Measurements from ENCODE around the gene CDC73.

CDC73 gene
- 88.9 to 103 (median 91.9) reads per million in 4 donors for total RNA-seq

- peak; percentile 96 to 99 (median 98) for DNase-seq
Observed at GRCh38 chr1:193121616-193122593, at the start of gene CDC73. Gene CDC73 (plus strand): TSS chr1:193122031. CDS start chr1:193122201, 170 bp downstream.

GRCh38 chr1:193077991-193078390, 43.8 kb upstream of the CDC73 start:
- DNase-seq, result no peak

- no peak for DNase-seq
Observed at GRCh38 chr1:193079187-193079586, 42.6 kb upstream of the CDC73 start.

GRCh38 chr1:193083365-193084088, 38.3 kb upstream of the CDC73 start:
- no peak for DNase-seq

- DNase-seq, result no peak
Observed at GRCh38 chr1:193085263-193085662, 36.6 kb upstream of the CDC73 start.

- no peak for DNase-seq
Observed at GRCh38 chr1:193086342-193086741, 35.5 kb upstream of the CDC73 start.

- no peak for DNase-seq
Observed at GRCh38 chr1:193087893-193088292, 33.9 kb upstream of the CDC73 start.

- DNase-seq, result no peak
Observed at GRCh38 chr1:193090865-193091264, 31.0 kb upstream of the CDC73 start.

- DNase-seq, result no peak
Observed at GRCh38 chr1:193094112-193094511, 27.7 kb upstream of the CDC73 start.

GRCh38 chr1:193102662-193103061, 19.2 kb upstream of the CDC73 start:
- DNase-seq, result no peak

GRCh38 chr1:193103759-193104501, 17.9 kb upstream of the CDC73 start:
- DNase-seq, result no peak

- peak in 1 of 5 donors; percentile 19 for DNase-seq
Observed at GRCh38 chr1:193104502-193104906, 17.3 kb upstream of the CDC73 start.

- DNase-seq, result peak; percentile 32 to 59 (median 40)
Observed at GRCh38 chr1:193104907-193105820, 16.7 kb upstream of the CDC73 start, which contains the start of gene GLRX2. Gene GLRX2 (minus strand): TSS chr1:193105414. CDS start chr1:193105382, 32 bp downstream.

- DNase-seq, result no peak
Observed at GRCh38 chr1:193105821-193106177, 16.0 kb upstream of the CDC73 start.

- no peak for DNase-seq
Observed at GRCh38 chr1:193108471-193108870, 13.4 kb upstream of the CDC73 start.

- no peak for DNase-seq
Observed at GRCh38 chr1:193109619-193110018, 12.2 kb upstream of the CDC73 start.

- DNase-seq, result no peak
Observed at GRCh38 chr1:193110246-193110645, 11.6 kb upstream of the CDC73 start.

GRCh38 chr1:193110864-193111263, 11.0 kb upstream of the CDC73 start:
- DNase-seq, result no peak

GRCh38 chr1:193111641-193112090, 10.2 kb upstream of the CDC73 start:
- no peak for DNase-seq

- no peak for DNase-seq
Observed at GRCh38 chr1:193113258-193113991, 8.4 kb upstream of the CDC73 start.

- DNase-seq, result no peak
Observed at GRCh38 chr1:193113992-193114332, 7.9 kb upstream of the CDC73 start.
